Retinal pigment epithelial cell (primary cell): ENCODE results near the gene LILRA5.
"Not testable (repeated sequence)": the region's sequence is repeated elsewhere in the genome, so short reads cannot be mapped to it uniquely, and the experiment has no call there.

Experiments used
- DNase-seq: peaks from one replicate; pipeline ENCODE4 v3.0.0-alpha.2; 2010; ENCODE audit warnings: low read depth
- H3K4me3 ChIP-seq: 2 replicates; pipeline ENCODE4 v1.5.1; 2011; ENCODE audit warnings: mild to moderate bottlenecking, low read length, control low read depth, moderate library complexity
- TF ChIP-seq, protein P1 (sequence below): conservative IDR thresholded peaks from 2 replicates; pipeline ENCODE4 v1.5.1; 2011; ENCODE audit warnings: low read depth, low read length, control low read depth, inconsistent platforms

Gene LILRA5

DNA sequence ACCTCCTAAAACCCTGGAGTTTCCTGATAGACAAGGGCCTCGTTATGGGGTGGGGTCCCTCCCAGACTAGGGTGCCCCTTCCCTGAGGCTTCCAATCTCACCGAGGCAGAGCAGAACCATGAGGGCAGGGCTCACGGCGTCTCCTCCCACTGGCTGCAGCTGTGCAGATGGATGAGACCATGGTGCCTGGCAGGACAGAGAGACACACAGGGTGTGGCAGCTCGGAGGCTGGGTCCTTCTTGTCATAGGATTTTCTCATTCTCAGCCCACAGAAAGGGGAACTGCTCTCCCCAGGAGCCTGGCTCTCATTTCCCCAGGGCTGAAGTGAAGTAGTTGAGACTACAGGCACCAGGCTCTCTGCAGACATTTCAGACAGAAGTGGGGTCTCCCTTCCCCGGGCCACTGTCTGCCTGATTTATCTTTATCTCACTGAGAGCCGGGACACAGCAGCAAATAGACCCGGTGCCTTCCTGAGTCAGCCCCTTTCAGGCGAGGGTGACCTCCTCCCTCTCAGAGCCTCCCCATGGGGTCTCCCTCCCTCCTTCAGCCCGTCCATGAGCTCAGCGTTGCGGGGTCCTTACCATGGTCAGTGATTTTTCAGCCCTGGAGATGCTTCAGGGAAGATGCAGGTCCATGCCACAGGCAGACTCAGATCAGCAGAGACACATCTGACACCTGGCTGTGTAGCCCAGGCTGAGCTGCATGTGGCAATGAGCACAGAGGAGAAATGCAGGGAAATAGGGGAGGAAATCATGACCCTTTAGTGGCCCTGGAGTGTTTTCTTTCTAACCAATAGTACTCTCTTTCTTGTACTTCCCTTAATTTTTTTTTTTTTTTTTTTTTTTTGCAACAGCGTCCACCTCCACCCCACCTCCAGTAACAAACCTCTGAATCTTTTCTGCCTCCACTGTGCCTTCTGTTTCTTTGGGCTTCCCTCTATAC, at the start of gene LILRA5:
Gene LILRA5, minus strand, starts transcription at position 731 of the 942 bp plus-strand sequence. Its CDS starts 147 bp downstream, at position 584.
- H3K4me3 ChIP-seq, result no peak within 1 kb of the TSS
- TF ChIP-seq, protein P1, sequence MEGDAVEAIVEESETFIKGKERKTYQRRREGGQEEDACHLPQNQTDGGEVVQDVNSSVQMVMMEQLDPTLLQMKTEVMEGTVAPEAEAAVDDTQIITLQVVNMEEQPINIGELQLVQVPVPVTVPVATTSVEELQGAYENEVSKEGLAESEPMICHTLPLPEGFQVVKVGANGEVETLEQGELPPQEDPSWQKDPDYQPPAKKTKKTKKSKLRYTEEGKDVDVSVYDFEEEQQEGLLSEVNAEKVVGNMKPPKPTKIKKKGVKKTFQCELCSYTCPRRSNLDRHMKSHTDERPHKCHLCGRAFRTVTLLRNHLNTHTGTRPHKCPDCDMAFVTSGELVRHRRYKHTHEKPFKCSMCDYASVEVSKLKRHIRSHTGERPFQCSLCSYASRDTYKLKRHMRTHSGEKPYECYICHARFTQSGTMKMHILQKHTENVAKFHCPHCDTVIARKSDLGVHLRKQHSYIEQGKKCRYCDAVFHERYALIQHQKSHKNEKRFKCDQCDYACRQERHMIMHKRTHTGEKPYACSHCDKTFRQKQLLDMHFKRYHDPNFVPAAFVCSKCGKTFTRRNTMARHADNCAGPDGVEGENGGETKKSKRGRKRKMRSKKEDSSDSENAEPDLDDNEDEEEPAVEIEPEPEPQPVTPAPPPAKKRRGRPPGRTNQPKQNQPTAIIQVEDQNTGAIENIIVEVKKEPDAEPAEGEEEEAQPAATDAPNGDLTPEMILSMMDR, result no peak
- DNase-seq, result no peak

DNA sequence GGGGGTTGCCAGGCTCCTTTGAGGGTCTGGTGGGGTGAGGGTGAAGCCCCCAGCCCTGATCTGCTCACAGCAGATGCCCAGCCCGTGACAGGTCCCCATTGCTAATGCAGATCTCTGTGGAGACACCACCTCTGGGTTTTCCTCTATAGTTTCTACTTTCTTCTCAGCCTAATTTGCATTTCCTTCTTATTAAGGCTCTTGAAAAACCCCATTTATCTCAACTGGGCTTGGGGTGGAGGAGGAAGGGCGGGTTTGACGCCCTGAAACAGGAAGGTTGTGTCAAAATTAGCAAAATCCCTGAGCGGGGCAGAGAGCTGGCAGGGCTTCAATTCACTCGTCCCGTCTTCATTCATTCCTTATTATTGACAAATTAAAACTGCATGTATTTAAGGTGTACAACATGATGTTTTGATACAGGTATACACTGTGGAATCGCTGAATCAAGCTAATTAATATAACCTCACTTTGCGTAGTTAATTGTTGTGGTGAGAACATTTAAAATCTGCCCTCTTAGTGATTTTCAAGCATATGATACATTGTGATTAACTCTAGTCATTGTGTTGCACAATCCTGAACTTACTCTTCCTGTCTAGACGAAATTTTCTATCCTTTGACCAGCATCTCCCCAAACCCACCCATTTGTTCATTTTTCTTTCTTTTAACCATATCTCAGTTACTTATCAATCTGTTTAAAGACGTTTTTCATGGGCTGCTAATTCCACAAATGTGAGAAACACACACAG, 48.9 kb upstream of the LILRA5 start:
- not testable (repeated sequence) for H3K4me3 ChIP-seq, DNase-seq

DNA sequence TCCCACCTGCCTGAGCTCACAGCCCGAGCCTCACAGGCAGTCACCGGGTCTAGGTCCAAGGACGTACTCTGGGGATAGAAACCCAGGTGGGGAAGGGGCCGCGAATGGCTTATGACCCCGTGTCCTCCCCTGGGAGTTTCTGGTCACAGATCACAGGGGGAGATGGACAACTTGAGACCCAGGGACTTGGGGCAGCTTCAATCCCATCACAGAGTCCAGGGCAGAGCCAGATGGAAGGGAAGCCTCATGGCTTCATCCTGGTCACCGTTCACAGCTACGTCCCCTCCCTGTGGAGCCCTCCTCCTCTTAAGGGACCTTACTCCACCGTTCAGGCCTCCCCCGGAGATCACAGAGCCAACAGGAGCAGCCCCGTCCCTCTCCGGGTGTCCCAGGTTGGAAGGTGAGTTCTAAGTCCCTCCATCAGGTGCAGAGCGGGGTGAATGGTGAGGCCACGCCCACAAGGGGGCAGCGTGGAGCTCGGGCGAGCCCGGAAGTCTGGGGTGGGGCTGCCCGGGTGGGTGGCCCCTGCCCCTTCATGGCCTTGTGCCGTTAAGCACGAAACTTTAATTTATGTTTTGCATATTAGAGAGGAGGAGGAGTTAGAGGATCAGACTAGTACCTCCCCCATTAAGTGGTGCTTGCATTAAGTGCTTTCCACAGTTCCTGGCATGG, 46.3 kb upstream of the LILRA5 start:
- not testable (repeated sequence) for DNase-seq, H3K4me3 ChIP-seq

DNA sequence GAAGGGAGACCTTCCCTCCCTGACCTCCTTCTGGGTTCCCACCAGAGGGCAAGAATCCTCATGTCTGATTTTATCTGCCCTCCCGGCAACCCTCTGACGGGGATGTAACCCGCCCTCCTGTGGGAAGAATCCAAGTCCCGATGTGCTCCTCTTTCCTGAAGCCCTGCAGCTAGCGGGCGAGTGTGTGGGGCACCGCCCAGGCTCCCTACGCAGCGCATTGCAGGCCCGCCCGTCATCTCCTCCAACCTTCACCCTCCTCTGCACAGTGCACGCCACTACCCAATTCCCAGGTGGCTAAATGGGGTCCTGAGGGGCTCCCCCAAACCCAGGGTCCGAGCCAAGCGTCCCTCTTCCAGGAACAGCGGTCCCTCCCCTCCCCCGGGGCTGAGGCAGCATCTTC, 44.4 kb upstream of the LILRA5 start:
- no peak overlapping the region for H3K4me3 ChIP-seq
- TF ChIP-seq, protein P1, result no peak
- DNase-seq, result no peak

DNA sequence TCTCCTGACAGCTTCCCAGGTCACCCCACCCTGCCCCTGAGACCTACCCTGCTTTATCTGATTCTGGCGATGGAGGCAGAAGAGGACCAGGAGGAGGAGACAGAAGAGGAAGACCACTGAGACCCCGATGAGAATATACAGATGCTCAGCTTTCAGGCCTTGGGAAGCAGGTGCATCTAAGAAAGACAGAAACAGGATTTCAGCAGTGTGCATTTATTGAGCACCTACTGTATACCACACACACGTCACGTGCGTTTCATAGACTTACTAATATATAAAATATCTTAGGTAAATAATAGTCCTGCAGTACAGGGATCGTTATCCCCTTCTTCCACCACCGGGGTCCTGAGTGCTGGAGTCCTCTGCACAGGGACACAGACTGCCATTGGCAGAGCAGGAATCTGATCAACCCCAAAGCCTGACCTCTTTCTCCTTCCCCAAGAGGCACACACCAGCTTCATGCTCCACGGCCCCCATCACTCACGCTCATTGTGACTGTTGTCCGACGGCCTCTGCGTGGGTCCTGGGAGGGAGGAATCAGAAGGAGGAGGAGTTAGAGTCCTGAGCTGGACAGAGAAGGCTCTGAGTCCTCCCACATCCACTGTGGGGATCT, 43.6 kb upstream of the LILRA5 start:
- TF ChIP-seq, protein P1, result no peak
- DNase-seq, result no peak
- no peak overlapping the region for H3K4me3 ChIP-seq

DNA sequence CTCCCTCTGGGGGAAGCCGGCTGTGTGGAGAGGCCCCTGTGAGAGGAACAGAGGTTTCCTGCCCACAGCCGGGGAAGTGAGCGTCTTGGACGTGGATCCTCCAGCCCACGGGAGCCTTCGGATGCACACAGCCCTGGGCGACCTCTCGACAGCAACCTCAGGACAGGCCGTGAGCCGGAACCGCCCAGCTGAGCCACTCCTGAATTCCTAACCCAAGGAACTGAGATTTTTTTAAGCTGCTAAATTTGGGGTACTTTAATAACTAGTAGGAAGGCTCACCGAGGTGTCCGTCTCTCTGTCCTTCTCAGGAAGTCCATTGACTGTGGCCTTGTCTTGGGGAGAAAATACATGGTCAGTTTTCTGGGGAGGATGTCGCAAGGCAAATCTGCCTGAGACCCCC, 42.7 kb upstream of the LILRA5 start:
- TF ChIP-seq, protein P1, result no peak
- DNase-seq, result no peak
- no peak overlapping the region for H3K4me3 ChIP-seq

DNA sequence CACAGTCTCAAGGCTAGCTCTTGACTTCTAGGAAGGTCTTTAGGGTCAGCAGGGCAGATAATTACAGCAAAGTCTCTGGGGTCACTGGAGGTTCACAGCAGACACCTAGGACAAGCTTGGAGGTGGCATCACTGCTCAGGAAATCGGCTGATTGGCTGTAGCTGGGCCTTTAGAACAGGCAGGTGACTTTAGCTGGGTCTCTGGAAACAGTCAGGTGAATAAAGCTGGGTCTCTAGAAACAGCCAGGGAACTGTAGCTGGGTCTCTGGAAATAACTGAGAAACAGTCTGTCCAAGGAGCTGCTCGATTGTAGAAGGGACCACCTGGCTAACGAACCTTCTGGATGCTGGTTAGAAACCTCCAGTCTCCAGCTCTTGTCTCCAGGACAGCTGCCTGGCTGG, 41.8 kb upstream of the LILRA5 start:
- no peak overlapping the region for H3K4me3 ChIP-seq
- TF ChIP-seq, protein P1, result no peak
- no peak for DNase-seq
